ENCODE results near the gene ENO2. TPM values are rescaled to one million over a fixed set of nuclear protein-coding genes. Genes with fewer than 3 reads are reported as not detected.

Gene ENO2
- total RNA-seq, 1 experiment from 2014 or later: 166 TPM

GRCh38 chr12:6896846-6897435 is 17.4 kb upstream of the ENO2 start:
- Mint-ChIP-seq H3K27me3 (ENCODE audit: low read depth) (no peaks in the 10 kb centered on the region; the same call in 1 of the 2 replicates), H3K27ac (no peak overlapping the region), H3K4me3 (no peak overlapping the region), H3K4me1 (peaks cover 0 to 6% of the 10 kb centered on the region in 2 experiments; a peak in 1 of 4 replicates), H3K9me3 (no peaks in the 10 kb centered on the region), H3K36me3 (ENCODE audit: insufficient read depth in 1 of 3, low read depth in 3 of 3) (peaks cover 0 to 2% (median 0%) of the 10 kb centered on the region in 3 experiments; a peak in 1 of 7 replicates)
- Histone ChIP-seq H4K5ac (ENCODE audit: insufficient read length, low read depth, low read length) (no peak overlapping the region), H4K91ac (ENCODE audit: insufficient read length, low read depth, low read length) (no peak overlapping the region), H3K4me2 (ENCODE audit: insufficient read depth, insufficient read length, low read length) (no peak overlapping the region), H2BK20ac (ENCODE audit: low read depth, low read length, poor library complexity, severe bottlenecking) (no peak overlapping the region), H3K23ac (ENCODE audit: insufficient read length, low read depth, low read length) (no peak overlapping the region), H3T11ph (ENCODE audit: low read length) (no peak overlapping the region), H2AFZ (ENCODE audit: low read length) (no peak overlapping the region), H3K14ac (ENCODE audit: insufficient read depth, low read length) (no peak overlapping the region), H3K79me2 (ENCODE audit: insufficient read depth, low read length) (no peaks in the 10 kb centered on the region), H3K27me3 (ENCODE audit: insufficient read depth, low read length) (no peaks in the 10 kb centered on the region), H2BK5ac (ENCODE audit: insufficient read length, low read length) (no peak overlapping the region), H2BK120ac (ENCODE audit: low read depth, low read length, poor library complexity, severe bottlenecking) (no peak overlapping the region), H2BK15ac (ENCODE audit: low read depth, low read length) (0 out of 2 replicates have a peak overlapping the region, but pooled peaks have one; percentile 37), H3K27ac (ENCODE audit: insufficient read length, low read depth, low read length) (no peak overlapping the region), H3K56ac (ENCODE audit: insufficient read length, low read depth, low read length) (no peak overlapping the region), H3K18ac (ENCODE audit: insufficient read length, low read depth, low read length) (no peak overlapping the region), H2AK5ac (ENCODE audit: insufficient read length, low read length) (no peak overlapping the region), H3K79me1 (ENCODE audit: insufficient read depth, low read depth, low read length, poor library complexity, severe bottlenecking) (no peaks in the 10 kb centered on the region), H3K23me2 (ENCODE audit: insufficient read length, low read depth, low read length, poor library complexity, severe bottlenecking) (no peaks in the 10 kb centered on the region), H3K4me1 (ENCODE audit: insufficient read depth, low read length) (peaks cover 2% of the 10 kb centered on the region; the same call in 1 of the 2 replicates), H3K4ac (ENCODE audit: low read depth, low read length) (no peak overlapping the region), H3K9me3 (ENCODE audit: control insufficient read depth, low read depth, low read length) (no peaks in the 10 kb centered on the region), H2BK12ac (ENCODE audit: insufficient read length, low read depth, low read length) (no peak overlapping the region), H4K8ac (replicated peaks; ENCODE audit: insufficient read length, low read depth, low read length) (no peak overlapping the region), H4K20me1 (ENCODE audit: control insufficient read depth, insufficient read depth, insufficient read length) (peaks cover 2% of the 10 kb centered on the region), H3K9ac (ENCODE audit: extremely low read depth, insufficient read length, low read length) (no peak overlapping the region)
- TF ChIP-seq CTCF (conservative IDR thresholded peaks at IDR 0.05): no peak
- no CpG with 5 or more reads among the region's 6 CpGs for WGBS (ENCODE audit: extremely low coverage, insufficient read length, low lambda C conversion rate)
- DNase-seq: no peak

Measured in H9 (cell line).